ENCODE data around the gene KRTAP19-8. TPM values are rescaled to one million over a fixed set of nuclear protein-coding genes. Genes with fewer than 3 reads are reported as not detected.

KRTAP19-8 gene
- polyA plus RNA-seq, 1 of the 3 experiments (the other 2 are of a cell fraction), result not detected

- ChIA-PET POLR2A (no interaction called here), CTCF (interaction anchor here (0.9 kb wide), 1 partner anchor 29 kb away, joined by 3 read pairs; no protein-coding TSS in a partner anchor)
- no peaks in the 10 kb centered on the region; the same call in 1 of the 2 replicates for H3K27me3 ChIP-seq (ENCODE audit: insufficient read depth)
- no peak overlapping the region for H3K4me3 ChIP-seq (ENCODE audit: low read depth in 2 of 2, low read length in 1 of 2)
- no peak overlapping the region for H3K27ac ChIP-seq (ENCODE audit: low read depth in 2 of 2, low read length in 1 of 2)
- no peaks in the 10 kb centered on the region for H3K9me2 ChIP-seq
- no peak overlapping the region for H2AFZ ChIP-seq (ENCODE audit: low read depth)
- H3F3A ChIP-seq (replicated peaks; ENCODE audit: insufficient read depth), result no peaks in the 10 kb centered on the region
- no peaks in the 10 kb centered on the region for H3K79me2 ChIP-seq (ENCODE audit: insufficient read depth)
- no peaks in the 10 kb centered on the region for H3K36me3 ChIP-seq (replicated peaks in 1 of 2; ENCODE audit: control insufficient read depth in 1 of 2, insufficient read depth in 2 of 2, low read length in 1 of 2)
- no peaks in the 10 kb centered on the region for H4K20me1 ChIP-seq (ENCODE audit: insufficient read depth)
- H3K9ac ChIP-seq, result no peak overlapping the region
- H3K4me2 ChIP-seq, result no peak overlapping the region
- WGBS (ENCODE audit: low lambda C conversion rate), result 0% methylated on average over 1 of the region's 1 CpG
- TF ChIP-seq RXRA (IDR thresholded peaks at IDR 0.05; ENCODE audit: borderline replicate concordance, low read depth) (no peak), YY1 (IDR thresholded peaks at IDR 0.05; ENCODE audit: low read depth) (no peak), GABPA (IDR thresholded peaks at IDR 0.05; ENCODE audit: low read depth) (no peak), NFIC (IDR thresholded peaks at IDR 0.05; ENCODE audit: borderline replicate concordance) (no peak), EZH2phosphoT487 (IDR thresholded peaks at IDR 0.05; ENCODE audit: borderline replicate concordance, low read depth) (no peak), MXI1 (IDR thresholded peaks at IDR 0.05; ENCODE audit: low read depth, low read length) (no peak), ZBTB33 (IDR thresholded peaks at IDR 0.05; ENCODE audit: borderline replicate concordance, low read depth) (no peak), PBX3 (IDR thresholded peaks at IDR 0.05) (no peak), FOXJ3 (CRISPR knock-in tag; IDR thresholded peaks at IDR 0.05) (no peak), USF2 (IDR thresholded peaks at IDR 0.05; ENCODE audit: borderline replicate concordance, low read depth, low read length) (no peak), POLR2AphosphoS5 (IDR thresholded peaks at IDR 0.05; ENCODE audit: low read depth, low read length) (no peak), USF1 (IDR thresholded peaks at IDR 0.05; ENCODE audit: borderline replicate concordance, low read depth) (no peak), TAF1 (IDR thresholded peaks at IDR 0.05; ENCODE audit: borderline replicate concordance, low read depth, low read length) (no peak), RAD21 (IDR thresholded peaks at IDR 0.05; ENCODE audit: low read length) (no peak), MAX (IDR thresholded peaks at IDR 0.05; ENCODE audit: low read depth) (no peak), RFX5 (IDR thresholded peaks at IDR 0.05; ENCODE audit: low read length) (no peak), JUND (IDR thresholded peaks at IDR 0.05) (no peak), REST (IDR thresholded peaks at IDR 0.05; ENCODE audit: low read depth, low read length) (no peak), IRF3 (IDR thresholded peaks at IDR 0.05; ENCODE audit: low read depth, low read length) (no peak), RCOR1 (IDR thresholded peaks at IDR 0.05; ENCODE audit: low read length) (no peak)
- H3K4me1 ChIP-seq (ENCODE audit: control insufficient read depth in 1 of 2, insufficient read depth in 2 of 2, low read depth in 1 of 2, low read length in 1 of 2), result no peaks in the 10 kb centered on the region
- no peaks in the 10 kb centered on the region for H3K9me3 ChIP-seq
- DNase-seq, result no peak
Measured at GRCh38 chr21:30988706-30989105, 49.6 kb downstream of the KRTAP19-8 start.

Measured in SK-N-SH (cell line).